Neuron (in vitro differentiated cells): ENCODE results near the gene TM2D1.
A peak's percentile ranks its signal among the peaks of the same experiment; 100 is the strongest.
"Not testable (repeated sequence)": the region's sequence is repeated elsewhere in the genome, so short reads cannot be mapped to it uniquely, and the experiment has no call there.

ENCODE experiments used
- H2AFZ ChIP-seq: one replicate; pipeline ENCODE4 v1.6.1; 2013; ENCODE audit warnings: low read depth, mild to moderate bottlenecking, inconsistent platforms, low read length, moderate library complexity
- H3K27me3 ChIP-seq: one replicate; pipeline ENCODE4 v1.6.1; 2013; ENCODE audit warnings: low read length; ENCODE audit not compliant: insufficient read depth
- H3K36me3 ChIP-seq: one replicate; pipeline ENCODE4 v1.6.1; 2013; ENCODE audit warnings: low read length; ENCODE audit not compliant: insufficient read depth
- H3K4me1 ChIP-seq: one replicate; pipeline ENCODE4 v1.6.1; 2013; ENCODE audit warnings: low read length; ENCODE audit not compliant: insufficient read depth
- H3K4me3 ChIP-seq: 2 replicates; pipeline ENCODE4 v1.5.1; 2013; ENCODE audit warnings: mild to moderate bottlenecking, low read length, moderate library complexity
- H3K9me3 ChIP-seq: one replicate; pipeline ENCODE4 v1.6.1; 2013; ENCODE audit warnings: low read length

The TM2D1 gene

GRCh38 chr1:61742620-61743430 lies 17.9 kb upstream of the TM2D1 start:
- H2AFZ ChIP-seq, result peak overlapping the region; percentile 92
- no peaks in the 10 kb centered on the region for H3K9me3 ChIP-seq
- peaks cover 20% of the 10 kb centered on the region for H3K27me3 ChIP-seq
- H3K4me1 ChIP-seq, result no peaks in the 10 kb centered on the region
- no peaks in the 10 kb centered on the region for H3K36me3 ChIP-seq
- H3K4me3 ChIP-seq, result peak overlapping the region; percentile 45

GRCh38 chr1:61741711-61742619 lies 17.0 kb upstream of the TM2D1 start, which contains the start of gene PATJ:
Gene PATJ (plus strand): TSS chr1:61742480. CDS start chr1:61762893, 20,413 bp downstream.
- peaks cover 20% of the 10 kb centered on the region for H3K27me3 ChIP-seq
- H2AFZ ChIP-seq, result peak within 1 kb of the TSS; percentile 92
- H3K4me3 ChIP-seq, result peak within 1 kb of the TSS; percentile 45
- no peaks in the 10 kb centered on the region for H3K4me1 ChIP-seq
- H3K9me3 ChIP-seq, result no peaks in the 10 kb centered on the region
- H3K36me3 ChIP-seq, result no peaks in the 10 kb centered on the region

GRCh38 chr1:61740751-61741700 lies 16.1 kb upstream of the TM2D1 start:
- H3K36me3 ChIP-seq, result no peaks in the 10 kb centered on the region
- peaks cover 23% of the 10 kb centered on the region for H3K27me3 ChIP-seq
- H3K4me3 ChIP-seq, result no peak overlapping the region
- H3K9me3 ChIP-seq, result no peaks in the 10 kb centered on the region
- no peaks in the 10 kb centered on the region for H3K4me1 ChIP-seq
- H2AFZ ChIP-seq, result no peak overlapping the region

- no peaks in the 10 kb centered on the region for H3K36me3 ChIP-seq
- H3K27me3 ChIP-seq, result peaks cover 2% of the 10 kb centered on the region
- no peaks in the 10 kb centered on the region for H3K4me1 ChIP-seq
- no peak overlapping the region for H3K4me3 ChIP-seq
- no peak overlapping the region for H2AFZ ChIP-seq
- H3K9me3 ChIP-seq, result no peaks in the 10 kb centered on the region
Measured at GRCh38 chr1:61732726-61733125, 7.8 kb upstream of the TM2D1 start.

GRCh38 chr1:61730679-61731078 lies 5.7 kb upstream of the TM2D1 start:
- not testable (repeated sequence) for H3K4me3 ChIP-seq, H3K4me1 ChIP-seq, H2AFZ ChIP-seq, H3K36me3 ChIP-seq, H3K27me3 ChIP-seq, H3K9me3 ChIP-seq

- no peak overlapping the region for H3K4me3 ChIP-seq
- H3K9me3 ChIP-seq, result no peaks in the 10 kb centered on the region
- no peaks in the 10 kb centered on the region for H3K27me3 ChIP-seq
- peaks cover 11% of the 10 kb centered on the region for H3K4me1 ChIP-seq
- no peaks in the 10 kb centered on the region for H3K36me3 ChIP-seq
- no peak overlapping the region for H2AFZ ChIP-seq
Measured at GRCh38 chr1:61727544-61727943, 2.6 kb upstream of the TM2D1 start.

- peak overlapping the region; percentile 70 for H2AFZ ChIP-seq
- peaks cover 11% of the 10 kb centered on the region for H3K4me1 ChIP-seq
- H3K27me3 ChIP-seq, result no peaks in the 10 kb centered on the region
Measured at GRCh38 chr1:61724506-61724812, 482 bp downstream of the TM2D1 start.

GRCh38 chr1:61718996-61719663 lies 5.8 kb downstream of the TM2D1 start:
- H2AFZ ChIP-seq, H3K4me3 ChIP-seq, H3K27me3 ChIP-seq, H3K9me3 ChIP-seq, H3K4me1 ChIP-seq, H3K36me3 ChIP-seq: not testable (repeated sequence)

More at GRCh38 chr1:61724506-61724812, 482 bp downstream of the TM2D1 start:
- Histone ChIP-seq H3K9me3 (no peaks in the 10 kb centered on the region), H3K36me3 (peaks cover 5% of the 10 kb centered on the region), H3K4me3 (peak overlapping the region; percentile 69)

GRCh38 chr1:61711969-61712368 lies 13.0 kb downstream of the TM2D1 start:
- H3K4me3 ChIP-seq, result no peak overlapping the region
- no peaks in the 10 kb centered on the region for H3K4me1 ChIP-seq
- peaks cover 2% of the 10 kb centered on the region for H3K9me3 ChIP-seq
- peaks cover 15% of the 10 kb centered on the region for H3K36me3 ChIP-seq
- H2AFZ ChIP-seq, result no peak overlapping the region
- H3K27me3 ChIP-seq, result no peaks in the 10 kb centered on the region

- H3K9me3 ChIP-seq, H3K4me3 ChIP-seq, H3K4me1 ChIP-seq, H2AFZ ChIP-seq, H3K27me3 ChIP-seq: not testable (repeated sequence)
- H3K36me3 ChIP-seq, result peaks cover 17% of the 10 kb centered on the region
Measured at GRCh38 chr1:61711257-61711656, 13.7 kb downstream of the TM2D1 start.

GRCh38 chr1:61709908-61710289 lies 15.0 kb downstream of the TM2D1 start:
- Histone ChIP-seq H3K36me3 (peaks cover 23% of the 10 kb centered on the region), H3K4me3 (no peak overlapping the region), H2AFZ (no peak overlapping the region), H3K4me1 (no peaks in the 10 kb centered on the region), H3K27me3 (no peaks in the 10 kb centered on the region), H3K9me3 (no peaks in the 10 kb centered on the region)
